ENCODE results near the gene ANTXR1.

The ANTXR1 gene

GRCh38 chr2:69217333-69218080 lies 204.5 kb downstream of the ANTXR1 start:
- Histone ChIP-seq H3K4me2 (ENCODE audit: low read length, poor library complexity, severe bottlenecking) (no peak overlapping the region), H3K27ac (ENCODE audit: low read length, poor library complexity, severe bottlenecking) (no peak overlapping the region), H2AFZ (ENCODE audit: low read depth, low read length) (no peak overlapping the region), H3K36me3 (ENCODE audit: control insufficient read depth in 1 of 2, insufficient read depth in 2 of 2, low read depth in 1 of 2, low read length in 2 of 2) (peaks cover 4 to 9% of the 10 kb centered on the region in 2 experiments), H4K8ac (ENCODE audit: low read length) (peak overlapping the region; percentile 93), H3K9me3 (ENCODE audit: control insufficient read depth, low read length) (no peaks in the 10 kb centered on the region), H3K4ac (ENCODE audit: low read depth in 1 of 2, low read length in 2 of 2) (peak overlapping the region; percentile 84 to 90), H4K91ac (ENCODE audit: low read length) (peak overlapping the region; percentile 95), H2BK120ac (ENCODE audit: low read depth, low read length) (peak overlapping the region; percentile 88), H2BK5ac (ENCODE audit: low read depth, low read length, poor library complexity, severe bottlenecking) (no peak overlapping the region), H3K79me1 (replicated peaks; ENCODE audit: low read length, poor library complexity, severe bottlenecking) (peaks cover 3% of the 10 kb centered on the region), H2BK12ac (ENCODE audit: low read length in 2 of 2) (peak overlapping the region; percentile 85 to 91), H3K4me1 (ENCODE audit: control insufficient read depth, insufficient read depth, low read depth, low read length) (peaks cover 10% of the 10 kb centered on the region), H3K18ac (ENCODE audit: low read depth in 1 of 2, low read length in 2 of 2) (peak overlapping the region; percentile 89 to 95), H3K27me3 (ENCODE audit: control insufficient read depth in 1 of 2, insufficient read depth in 1 of 2, low read length in 2 of 2) (no peaks in the 10 kb centered on the region), H3K4me3 (ENCODE audit: insufficient read depth in 1 of 2, low read depth in 1 of 2, low read length in 2 of 2) (no peak overlapping the region), H3K9ac (ENCODE audit: low read length) (no peak overlapping the region), H3K23ac (ENCODE audit: low read length in 2 of 2) (no peak overlapping the region), H2AK5ac (ENCODE audit: low read length, severe bottlenecking) (no peak overlapping the region), H2BK15ac (ENCODE audit: low read depth, poor library complexity, severe bottlenecking) (peak overlapping the region; percentile 88), H3K14ac (ENCODE audit: low read length in 2 of 2) (no peak overlapping the region)
- WGBS: 83% methylated on average over 4 of the region's 4 CpGs
- no peak for DNase-seq

GRCh38 chr2:69221512-69221911 lies 208.5 kb downstream of the ANTXR1 start:
- Histone ChIP-seq H3K4me3 (ENCODE audit: insufficient read depth in 1 of 2, low read depth in 1 of 2, low read length in 2 of 2) (no peak overlapping the region), H2BK5ac (ENCODE audit: low read depth, low read length, poor library complexity, severe bottlenecking) (no peak overlapping the region), H3K23ac (ENCODE audit: low read length in 2 of 2) (no peak overlapping the region), H3K4me1 (ENCODE audit: control insufficient read depth, insufficient read depth, low read depth, low read length) (peaks cover 8% of the 10 kb centered on the region), H4K8ac (ENCODE audit: low read length) (no peak overlapping the region), H3K14ac (ENCODE audit: low read length in 2 of 2) (no peak overlapping the region), H2AFZ (ENCODE audit: low read depth, low read length) (no peak overlapping the region), H4K91ac (ENCODE audit: low read length) (no peak overlapping the region), H2BK15ac (ENCODE audit: low read depth, poor library complexity, severe bottlenecking) (no peak overlapping the region), H3K27me3 (ENCODE audit: control insufficient read depth in 1 of 2, insufficient read depth in 1 of 2, low read length in 2 of 2) (no peaks in the 10 kb centered on the region), H2BK12ac (ENCODE audit: low read length in 2 of 2) (peak overlapping the region in 1 of 2 experiments; percentile 59), H3K4me2 (ENCODE audit: low read length, poor library complexity, severe bottlenecking) (no peak overlapping the region), H2AK5ac (ENCODE audit: low read length, severe bottlenecking) (no peak overlapping the region), H3K18ac (ENCODE audit: low read depth in 1 of 2, low read length in 2 of 2) (no peak overlapping the region), H3K27ac (ENCODE audit: low read length, poor library complexity, severe bottlenecking) (peak overlapping the region; percentile 47), H3K79me1 (replicated peaks; ENCODE audit: low read length, poor library complexity, severe bottlenecking) (peaks cover 2% of the 10 kb centered on the region), H3K4ac (ENCODE audit: low read depth in 1 of 2, low read length in 2 of 2) (peak overlapping the region in 1 of 2 experiments; percentile 72), H3K36me3 (ENCODE audit: control insufficient read depth in 1 of 2, insufficient read depth in 2 of 2, low read depth in 1 of 2, low read length in 2 of 2) (peaks cover 0 to 4% of the 10 kb centered on the region in 2 experiments), H2BK120ac (ENCODE audit: low read depth, low read length) (no peak overlapping the region), H3K9me3 (ENCODE audit: control insufficient read depth, low read length) (no peaks in the 10 kb centered on the region), H3K9ac (ENCODE audit: low read length) (peak overlapping the region; percentile 42)
- no peak for DNase-seq

DNA sequence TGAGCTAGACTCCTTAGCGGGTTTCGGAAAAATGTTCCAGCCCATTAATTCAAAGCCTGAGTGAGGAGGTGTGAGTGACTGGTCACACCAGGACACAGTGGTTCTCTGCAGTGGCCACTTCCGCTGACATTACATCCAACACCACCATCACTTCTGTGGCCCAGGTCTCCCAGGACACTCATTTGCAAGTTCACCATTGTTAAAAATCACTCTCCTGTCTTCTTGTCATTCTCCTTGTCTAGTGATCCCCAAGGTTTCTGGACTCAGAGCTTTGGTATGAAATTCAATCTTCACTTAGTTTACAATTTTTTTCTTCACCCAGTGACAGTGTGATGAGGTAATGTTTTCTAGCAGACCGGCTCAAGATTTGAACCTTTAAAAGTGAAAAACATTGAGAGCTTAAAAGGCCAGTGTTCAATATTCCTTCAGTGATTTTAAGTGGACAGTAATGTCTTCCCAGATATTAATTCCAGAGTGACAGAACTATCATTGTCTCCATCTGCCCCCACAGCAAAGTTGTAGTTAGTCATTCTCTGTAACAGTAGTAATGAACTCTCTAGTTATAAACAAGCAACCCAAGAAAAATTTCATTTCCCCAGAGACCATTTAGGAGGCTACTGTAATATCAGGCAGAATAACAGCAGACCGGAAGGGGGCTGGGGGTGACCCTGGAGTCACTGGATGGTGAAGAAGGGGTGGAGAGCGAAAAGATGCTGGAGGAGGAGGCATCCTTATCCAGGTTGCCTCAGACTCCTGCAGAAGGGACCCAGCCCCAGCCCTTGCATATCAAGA lies 209.2 kb downstream of the ANTXR1 start:
- peak overlapping the region; percentile 93 to 97 for H3K18ac ChIP-seq (ENCODE audit: low read depth in 1 of 2, low read length in 2 of 2)
- no peak overlapping the region for H2BK15ac ChIP-seq (ENCODE audit: low read depth, poor library complexity, severe bottlenecking)
- H3K4ac ChIP-seq (ENCODE audit: low read depth in 1 of 2, low read length in 2 of 2): peak overlapping the region; percentile 66 to 90
- DNase-seq: peak; percentile 85
- H3K27ac ChIP-seq (ENCODE audit: low read length, poor library complexity, severe bottlenecking): peak overlapping the region; percentile 47
- WGBS: 54% methylated on average over 4 of the region's 6 CpGs
- no peaks in the 10 kb centered on the region for H3K9me3 ChIP-seq (ENCODE audit: control insufficient read depth, low read length)
- H4K91ac ChIP-seq (ENCODE audit: low read length): peak overlapping the region; percentile 96
- H3K4me3 ChIP-seq (ENCODE audit: insufficient read depth in 1 of 2, low read depth in 1 of 2, low read length in 2 of 2): no peak overlapping the region
- H3K27me3 ChIP-seq (ENCODE audit: control insufficient read depth in 1 of 2, insufficient read depth in 1 of 2, low read length in 2 of 2): no peaks in the 10 kb centered on the region
- peaks cover 2% of the 10 kb centered on the region for H3K79me1 ChIP-seq (replicated peaks; ENCODE audit: low read length, poor library complexity, severe bottlenecking)
- no peak overlapping the region for H3K4me2 ChIP-seq (ENCODE audit: low read length, poor library complexity, severe bottlenecking)
- H3K9ac ChIP-seq (ENCODE audit: low read length): peak overlapping the region; percentile 42
- peak overlapping the region; percentile 87 for H4K8ac ChIP-seq (ENCODE audit: low read length)
- peaks cover 0 to 4% of the 10 kb centered on the region in 2 experiments for H3K36me3 ChIP-seq (ENCODE audit: control insufficient read depth in 1 of 2, insufficient read depth in 2 of 2, low read depth in 1 of 2, low read length in 2 of 2)
- H3K23ac ChIP-seq (ENCODE audit: low read length in 2 of 2): peak overlapping the region in 1 of 2 experiments; percentile 94
- no peak overlapping the region for H2AK5ac ChIP-seq (ENCODE audit: low read length, severe bottlenecking)
- H3K14ac ChIP-seq (ENCODE audit: low read length in 2 of 2): peak overlapping the region in 1 of 2 experiments; percentile 71
- no peak overlapping the region for H2AFZ ChIP-seq (ENCODE audit: low read depth, low read length)
- H3K4me1 ChIP-seq (ENCODE audit: control insufficient read depth, insufficient read depth, low read depth, low read length): peaks cover 6% of the 10 kb centered on the region
- peak overlapping the region; percentile 25 for H2BK5ac ChIP-seq (ENCODE audit: low read depth, low read length, poor library complexity, severe bottlenecking)
- H2BK120ac ChIP-seq (ENCODE audit: low read depth, low read length): peak overlapping the region; percentile 92
- H2BK12ac ChIP-seq (ENCODE audit: low read length in 2 of 2): peak overlapping the region; percentile 62 to 99
